Uterus (tissue), 2 donors: ENCODE measurements around the gene NSD1.

Experiments
- CTCF ChIP-seq, 4 experiments: fragments of 200-600 bp in 2 of 4; fragments of 450-650 bp in 2 of 4; sonication (generic) in 2 of 4; IDR thresholded peaks; one replicate each; pipeline ENCODE4 v1.5.1; 2016 to 2019; ENCODE audit warnings: antibody characterized with exemption in 4 of 4, mild to moderate bottlenecking in 2 of 4, moderate library complexity in 1 of 4
- POLR2A ChIP-seq, 2 donors: fragments of 450-650 bp; IDR thresholded peaks; one replicate each; pipeline ENCODE4 v1.6.1; 2016; ENCODE audit warnings: antibody characterized with exemption in 2 of 2, mild to moderate bottlenecking in 1 of 2, moderate library complexity in 1 of 2

- TF ChIP-seq POLR2A (IDR thresholded peaks at IDR 0.05) (no peak), CTCF (IDR thresholded peaks at IDR 0.05) (no peak)
These were observed 170.4 kb downstream of the NSD1 start for GRCh38 chr5:177303925-177304391.
